ENCODE measurements around the gene ACAD9. TPM values are rescaled to one million over a fixed set of nuclear protein-coding genes. Genes with fewer than 3 reads are reported as not detected.
"Not testable (repeated sequence)": the region's sequence is repeated elsewhere in the genome, so short reads cannot be mapped to it uniquely, and the experiment has no call there.

Gene ACAD9
- total RNA-seq, 1 donor from 2014 or later, result 27.7 TPM

DNA sequence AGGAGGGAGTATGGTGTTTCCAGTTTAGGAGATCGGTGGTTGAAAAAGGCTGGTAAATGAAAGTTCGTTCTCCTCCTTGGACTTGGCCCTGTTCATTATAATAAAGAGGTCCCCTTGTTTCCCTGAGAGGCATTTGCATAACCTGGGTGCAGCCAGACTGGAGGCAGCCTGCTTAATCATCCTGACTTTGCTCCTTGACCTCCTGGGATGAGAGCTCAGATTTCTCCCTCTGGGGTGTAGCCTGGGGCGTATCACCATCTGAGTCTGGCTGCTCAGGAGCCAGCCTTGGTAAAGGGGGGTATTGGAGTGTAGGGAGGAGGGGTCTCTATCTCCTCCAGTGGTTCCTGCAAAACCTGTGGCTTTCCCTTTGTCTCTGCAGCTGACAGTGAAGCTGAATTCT is 21.3 kb upstream of the ACAD9 start:
- no peak for DNase-seq (ENCODE audit: low spot score in 2 of 2)
- no peak for FAIRE-seq

DNA sequence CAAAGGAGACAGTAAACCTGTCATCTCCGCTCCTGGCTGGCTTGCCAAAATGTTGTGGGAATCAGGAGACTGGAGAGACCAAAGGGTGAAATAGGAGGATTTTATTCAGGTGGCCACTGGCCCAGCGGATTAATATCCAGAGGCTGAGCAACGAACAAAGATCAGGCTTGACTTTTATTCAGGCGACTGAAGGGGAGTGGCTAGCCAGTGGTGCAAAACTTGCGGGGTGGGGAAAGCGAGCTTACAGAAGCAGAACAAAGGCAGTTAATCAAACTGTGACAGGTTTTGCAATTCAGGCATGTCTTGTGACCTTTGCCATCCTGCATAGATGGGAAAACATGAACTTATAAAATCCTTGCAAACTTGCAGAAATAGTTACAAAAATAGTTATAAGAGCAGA is 19.8 kb upstream of the ACAD9 start:
- no peak for FAIRE-seq
- no peak for DNase-seq (ENCODE audit: low spot score in 2 of 2)

DNA sequence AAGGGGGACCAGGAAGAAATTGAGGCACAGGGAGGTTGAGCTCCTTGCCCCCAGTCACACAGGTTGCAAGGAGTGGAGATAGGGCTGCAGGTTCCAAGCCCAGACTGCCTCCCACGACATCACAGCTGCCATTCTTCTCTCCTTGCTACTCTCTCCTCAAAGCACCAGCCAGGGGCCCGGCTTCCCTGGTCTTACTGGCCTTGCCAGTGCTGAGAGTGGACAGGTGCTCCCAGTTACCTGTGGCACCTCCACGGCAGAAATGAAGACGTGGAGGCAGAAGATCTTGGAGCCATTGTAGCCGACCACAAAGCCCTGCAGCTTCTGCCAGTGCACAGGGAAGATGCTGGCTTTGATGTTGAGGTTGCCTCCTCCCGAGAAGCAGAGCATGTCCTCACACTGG is 17.9 kb upstream of the ACAD9 start:
- FAIRE-seq, result no peak
- DNase-seq (ENCODE audit: low spot score in 2 of 2), result no peak

DNA sequence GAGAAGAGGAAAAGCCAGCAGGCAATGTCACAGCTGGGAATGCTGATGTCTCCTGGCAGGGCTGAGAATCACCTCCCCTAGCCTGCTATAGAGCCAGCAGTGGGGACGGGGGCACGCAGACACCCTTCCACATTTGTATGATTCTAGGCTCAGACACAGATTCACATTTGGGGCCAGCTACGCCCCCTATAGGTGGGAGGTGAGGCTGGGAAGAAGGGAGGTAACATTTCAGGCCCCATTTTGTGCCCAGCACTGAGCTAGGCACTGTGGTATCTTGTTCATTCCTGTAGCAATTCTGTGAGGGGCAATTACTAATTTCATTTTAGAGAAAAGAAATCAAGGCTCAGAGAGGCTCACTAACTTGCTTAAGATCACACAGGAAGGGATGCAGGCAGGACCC is 15.9 kb upstream of the ACAD9 start:
- DNase-seq (ENCODE audit: low spot score in 2 of 2) (no peak), FAIRE-seq (no peak)

DNA sequence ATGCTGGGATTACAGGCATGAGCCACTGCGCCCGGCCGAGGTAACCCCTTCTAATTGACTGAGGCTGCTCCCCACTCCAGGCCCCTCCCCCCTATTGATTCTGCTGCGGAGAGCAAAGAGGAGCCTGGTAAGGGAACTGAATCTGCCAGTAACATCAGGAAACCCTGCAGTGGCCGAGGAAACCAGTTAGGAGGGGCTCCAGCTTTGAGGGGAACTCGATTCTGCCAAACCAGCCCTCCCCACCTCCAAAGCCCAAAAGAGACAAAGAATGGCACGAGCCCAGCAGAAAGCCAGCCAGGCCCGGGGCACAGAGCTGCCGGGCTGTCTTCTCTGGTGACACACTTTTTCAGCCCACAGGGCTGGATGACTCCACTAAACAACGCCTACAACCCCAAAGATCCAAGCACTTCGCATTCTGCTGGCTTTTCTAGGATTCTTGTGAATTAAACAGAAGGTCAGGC is 15.0 kb upstream of the ACAD9 start:
- FAIRE-seq, result no peak
- no peak for DNase-seq (ENCODE audit: low spot score in 2 of 2)

DNA sequence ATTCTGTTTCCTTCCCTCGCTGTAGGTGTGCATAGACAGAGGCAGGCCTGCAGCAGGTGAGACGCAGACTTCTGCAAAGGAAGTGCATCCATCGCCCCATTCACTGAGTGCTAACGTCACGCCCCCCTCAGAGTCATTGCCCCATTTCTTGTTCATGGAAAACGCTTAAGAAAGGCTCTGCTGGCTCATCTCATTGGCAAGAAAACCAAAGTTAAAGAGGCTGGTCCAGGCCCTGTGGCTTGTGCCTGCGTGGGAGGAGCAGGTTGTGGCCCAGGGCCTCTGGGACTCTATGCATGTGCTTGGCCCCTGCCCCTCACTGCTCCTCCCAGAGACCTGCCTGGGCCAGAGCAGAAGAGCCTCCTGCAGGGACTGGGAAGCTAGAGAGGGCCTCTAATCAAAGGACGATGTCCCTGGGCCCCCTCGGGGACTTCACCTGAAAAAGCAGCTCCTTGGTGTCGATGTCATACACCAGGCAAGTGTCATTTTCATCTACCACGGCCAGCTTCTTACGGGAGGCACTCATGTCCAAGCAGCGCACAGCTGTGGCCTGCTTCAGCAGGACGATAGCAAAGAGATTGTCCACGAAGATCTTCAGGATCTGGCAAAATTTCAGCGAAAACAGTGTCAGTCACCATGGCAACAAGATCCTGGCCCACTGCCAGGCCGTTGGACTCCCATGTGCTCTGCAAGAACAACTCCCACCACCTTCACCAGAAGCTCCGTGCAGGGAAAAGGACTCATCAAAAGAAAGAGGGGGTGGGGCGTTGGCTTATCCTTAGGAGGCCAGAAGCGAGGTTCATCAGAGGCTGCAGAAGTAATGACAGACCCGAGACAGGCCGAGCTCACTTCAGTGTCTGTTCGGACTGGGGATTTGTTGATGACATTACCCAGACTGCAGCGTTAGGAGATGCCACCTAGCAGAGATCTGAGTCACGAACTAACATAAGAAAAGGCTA is 14.3 kb upstream of the ACAD9 start:
- not testable (repeated sequence) for DNase-seq (ENCODE audit: low spot score in 2 of 2); FAIRE-seq

DNA sequence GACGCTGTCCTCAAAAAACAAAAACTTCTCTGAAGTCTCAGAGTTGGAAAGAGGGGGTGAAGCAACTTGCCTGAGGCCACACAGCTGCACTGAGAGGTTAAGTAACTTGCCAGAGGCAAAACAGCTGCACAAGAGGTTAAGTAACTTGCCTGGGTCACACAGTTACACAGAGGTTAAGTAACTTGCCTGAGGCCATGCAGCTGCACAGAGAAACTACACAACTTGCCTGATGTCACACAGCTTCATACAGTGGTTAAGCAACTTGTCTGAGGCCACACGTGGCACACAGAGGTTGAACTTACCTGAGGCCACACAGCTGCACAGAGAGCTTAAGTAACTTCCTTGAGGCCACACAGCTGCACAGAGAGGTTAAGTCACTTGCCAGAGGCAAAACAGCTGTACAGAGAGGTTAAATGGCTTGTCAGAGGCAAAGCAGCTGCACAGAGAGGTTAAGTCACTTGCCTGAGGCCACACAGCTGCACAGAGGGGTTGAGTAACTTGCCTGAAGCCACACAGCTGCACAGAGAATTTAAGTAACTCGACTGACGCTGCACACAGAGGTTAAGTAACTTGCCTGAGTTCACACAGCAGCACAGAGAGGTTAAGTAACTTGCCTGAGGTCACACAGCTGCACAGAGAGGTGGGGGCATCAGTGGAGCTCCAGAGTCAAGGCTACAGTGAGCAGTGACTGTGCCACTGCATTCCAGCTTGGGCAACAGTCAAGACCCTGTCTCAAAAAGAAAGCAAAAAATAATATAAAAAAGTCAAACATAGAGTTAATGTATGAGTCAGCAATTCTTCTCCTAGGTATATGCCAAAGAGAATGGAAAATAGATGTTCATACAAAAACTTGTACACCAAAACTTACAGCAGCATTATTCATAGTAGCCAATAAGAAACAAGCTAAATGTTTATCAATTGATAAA is 12.0 kb upstream of the ACAD9 start:
- DNase-seq (ENCODE audit: low spot score in 2 of 2) (no peak), FAIRE-seq (no peak)

DNA sequence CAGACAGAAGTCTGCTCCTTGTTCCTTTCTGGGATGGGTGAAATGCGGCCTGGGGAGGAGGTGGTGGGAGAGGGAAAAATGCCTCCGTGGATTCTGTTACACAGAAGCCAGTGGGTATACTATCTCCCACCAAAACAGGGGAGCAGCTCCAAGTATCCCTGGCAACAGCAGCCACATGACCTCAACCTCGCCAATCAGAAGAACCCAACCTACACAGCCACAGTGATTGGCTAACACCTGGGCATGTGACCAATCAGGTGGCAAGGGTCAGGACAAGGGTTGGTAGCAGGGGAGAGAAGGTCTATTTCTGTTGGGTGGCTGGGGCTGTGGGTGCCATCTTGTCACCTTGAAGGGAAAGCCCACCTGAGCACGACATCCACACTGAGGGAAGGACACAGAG is 9.1 kb upstream of the ACAD9 start:
- DNase-seq (ENCODE audit: low spot score in 2 of 2) (no peak), FAIRE-seq (no peak)

DNA sequence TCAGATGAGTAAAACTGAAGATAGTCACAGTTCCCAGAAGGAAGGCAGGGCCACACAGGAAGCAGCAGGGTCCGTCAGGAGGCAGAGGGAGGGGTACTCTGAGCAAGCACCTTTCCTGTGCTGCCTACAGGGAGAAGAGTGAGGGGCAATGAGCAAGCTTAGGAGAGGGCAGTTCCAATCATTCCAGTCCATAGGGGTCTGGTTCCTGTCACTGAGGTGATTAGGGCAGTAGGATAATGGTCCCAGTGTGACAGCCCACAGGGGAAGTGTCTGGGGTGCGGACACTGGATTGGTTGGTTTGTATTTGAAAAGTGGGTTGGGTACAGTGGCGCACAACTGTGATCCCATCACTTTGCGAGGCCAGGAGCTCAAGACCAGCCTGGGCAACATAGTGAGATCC is 7.1 kb upstream of the ACAD9 start:
- DNase-seq (ENCODE audit: low spot score in 2 of 2) (no peak), FAIRE-seq (no peak)

DNA sequence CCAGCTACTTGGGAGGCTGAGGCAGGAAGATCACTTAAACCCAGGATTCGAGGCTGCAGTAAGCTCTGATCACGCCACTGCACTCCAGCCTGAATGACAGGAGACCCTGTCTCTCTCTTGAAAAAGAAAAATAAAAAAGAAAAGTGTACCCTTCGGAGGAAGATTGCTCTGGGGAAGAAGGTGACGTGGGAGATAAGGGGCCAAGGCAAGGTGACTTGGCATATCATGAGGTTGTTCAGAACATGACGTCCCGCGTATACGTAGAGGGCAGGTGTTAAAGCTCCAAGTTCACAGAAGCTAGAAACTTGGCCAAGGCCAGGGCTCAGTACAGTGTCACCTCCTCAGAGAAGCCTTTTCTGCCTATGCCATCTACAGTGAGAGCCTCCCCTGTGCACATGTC is 6.7 kb upstream of the ACAD9 start:
- DNase-seq (ENCODE audit: low spot score in 2 of 2) (no peak), FAIRE-seq (no peak)

DNA sequence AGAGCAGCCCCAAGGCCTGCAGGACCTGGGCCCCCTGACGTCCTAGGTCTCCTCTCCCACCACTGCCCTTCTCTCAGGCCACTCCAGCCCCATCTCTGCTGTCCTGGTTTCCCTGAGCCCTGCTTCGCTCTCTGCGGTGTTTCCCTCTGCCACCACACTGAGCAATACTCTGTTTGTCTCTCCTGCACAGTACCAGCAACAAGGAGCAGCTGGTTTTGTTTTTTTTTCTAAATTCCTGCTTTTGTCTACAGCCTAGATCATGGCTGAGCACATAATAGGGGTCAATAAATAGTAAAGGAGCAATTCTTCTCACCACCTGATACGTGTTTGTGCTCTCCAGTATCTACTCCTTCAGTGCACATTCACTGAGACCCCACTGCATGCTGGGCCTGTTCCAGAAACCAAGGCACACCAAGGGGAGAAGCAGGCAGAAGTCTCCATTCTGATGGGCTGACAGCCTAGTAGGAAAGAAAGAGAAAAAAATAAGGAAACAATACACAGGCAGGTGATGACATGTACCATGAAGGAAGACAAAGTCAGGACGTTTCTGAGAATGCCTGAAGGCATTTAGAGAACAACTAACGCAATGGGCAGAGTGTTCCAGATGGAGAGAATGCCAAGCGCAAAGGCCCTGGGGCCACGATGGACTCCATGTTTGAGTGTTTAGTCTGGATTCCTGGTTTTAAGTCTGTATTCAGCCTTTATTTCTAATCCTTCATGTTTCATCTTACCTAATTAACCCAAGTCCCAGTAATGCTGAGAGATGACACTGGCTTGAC is 6.0 kb upstream of the ACAD9 start:
- no peak for DNase-seq (ENCODE audit: low spot score in 2 of 2)
- FAIRE-seq, result no peak

DNA sequence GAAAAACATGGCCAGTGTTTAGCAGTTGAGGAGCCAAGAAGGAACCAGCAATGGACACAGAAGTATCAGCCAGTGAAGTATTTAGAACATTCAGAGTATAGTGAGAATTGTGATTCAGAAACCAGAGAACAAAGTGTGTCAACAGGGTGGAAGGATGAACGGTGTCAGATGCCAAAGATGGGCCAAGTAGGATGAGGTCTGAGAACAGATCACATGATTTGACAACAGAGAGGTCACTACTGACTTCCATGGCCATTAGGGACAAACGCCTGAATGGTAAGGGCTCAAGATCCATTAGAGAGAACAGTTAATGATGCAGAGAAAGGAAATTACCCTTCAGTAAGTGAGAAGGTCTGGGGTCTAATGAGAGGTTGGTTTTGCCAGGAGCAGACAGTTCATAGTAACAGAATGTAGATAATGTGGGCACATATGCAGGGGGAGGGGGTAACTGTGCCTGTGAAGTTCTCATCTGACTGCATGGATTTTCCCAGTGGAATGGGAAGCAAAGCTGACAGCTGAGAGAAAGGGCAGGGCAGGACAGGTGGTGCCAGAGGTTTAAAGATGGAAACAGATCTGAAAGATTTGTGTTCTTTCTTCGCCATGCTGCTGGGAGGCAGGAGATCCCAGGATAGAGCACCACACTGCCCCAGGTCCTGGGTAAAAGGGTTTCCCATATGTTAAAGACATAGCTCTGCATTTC is 4.8 kb upstream of the ACAD9 start:
- DNase-seq (ENCODE audit: low spot score in 2 of 2), result no peak
- no peak for FAIRE-seq

DNA sequence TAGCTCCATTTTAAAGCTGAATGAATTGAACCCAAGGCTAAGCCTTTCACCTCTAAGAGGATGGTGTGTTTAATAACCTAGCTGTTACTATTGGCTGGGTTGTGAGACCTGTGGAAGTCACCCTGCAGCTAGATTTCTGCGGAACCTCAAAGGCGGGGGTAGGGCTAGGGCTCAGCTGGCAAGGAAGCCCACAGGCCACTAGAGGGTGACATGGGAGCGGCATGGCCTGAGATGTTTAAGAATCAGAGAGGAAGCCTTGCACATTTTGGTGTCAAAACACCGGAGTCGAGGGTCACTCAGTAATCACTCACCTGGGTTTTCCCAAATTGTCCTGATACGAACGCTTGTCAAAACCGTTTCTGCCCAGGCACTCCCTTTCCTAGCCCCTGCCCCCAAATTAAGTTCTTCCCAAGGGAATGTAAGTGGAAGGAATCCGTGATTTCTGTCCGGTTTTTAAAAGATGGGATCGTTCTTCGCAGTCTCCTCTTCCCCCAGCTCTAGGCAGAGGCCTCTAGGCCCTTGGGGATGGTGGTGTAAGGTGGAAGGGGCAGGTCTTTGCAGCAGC is 3.8 kb upstream of the ACAD9 start:
- no peak for DNase-seq (ENCODE audit: low spot score in 2 of 2)
- no peak for FAIRE-seq

DNA sequence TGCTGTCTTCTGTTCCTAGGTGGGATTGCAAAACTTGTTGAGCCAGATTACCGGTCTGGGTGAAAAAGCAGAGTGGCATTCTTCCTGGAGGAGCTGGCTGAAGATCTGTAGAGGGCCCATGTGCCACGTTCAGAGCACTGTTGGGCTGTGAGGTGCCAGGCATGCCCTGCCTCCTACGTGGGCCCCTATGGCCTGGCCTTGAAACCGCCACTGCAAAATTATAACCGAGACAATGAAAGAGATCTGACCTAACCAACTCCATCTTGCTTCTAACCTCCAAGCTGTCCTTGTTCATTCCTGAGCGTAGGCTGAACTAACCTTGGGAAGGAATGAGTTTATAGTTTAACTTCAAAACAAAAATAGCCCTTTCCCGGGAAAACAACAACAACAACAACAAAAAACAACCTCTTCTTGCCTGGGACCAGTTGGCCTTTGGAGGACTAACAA is 1.4 kb upstream of the ACAD9 start:
- FAIRE-seq, result no peak
- DNase-seq (ENCODE audit: low spot score in 2 of 2), result no peak

DNA sequence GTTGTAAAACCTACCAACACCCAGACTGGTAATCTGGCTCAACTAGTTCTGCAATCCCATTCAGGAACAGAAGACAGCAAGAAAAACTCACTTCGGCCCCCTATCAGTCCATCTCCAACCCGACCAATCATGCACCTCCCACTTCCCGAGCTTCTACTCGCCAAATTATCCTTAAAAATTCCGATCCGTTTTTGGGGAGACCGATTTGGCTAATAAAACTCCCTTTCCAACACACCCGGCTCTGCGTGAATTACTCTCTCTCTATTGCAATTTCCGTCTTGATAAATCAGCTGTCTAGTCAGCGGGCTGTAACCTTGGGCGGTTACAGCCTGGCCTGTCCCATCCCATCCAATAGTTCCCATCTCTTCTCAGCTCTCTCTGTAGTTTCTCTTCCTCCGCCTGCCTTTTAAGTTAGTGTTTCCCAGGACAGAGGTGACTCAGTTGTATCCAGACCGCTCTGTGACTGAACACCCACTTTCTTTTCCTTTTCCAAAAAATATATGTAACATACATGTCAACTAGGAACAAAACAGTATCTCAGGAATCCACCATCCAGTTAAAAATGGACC is 780 bp upstream of the ACAD9 start:
- DNase-seq (ENCODE audit: low spot score in 2 of 2) (peak; percentile 17 to 54), FAIRE-seq (no peak)

DNA sequence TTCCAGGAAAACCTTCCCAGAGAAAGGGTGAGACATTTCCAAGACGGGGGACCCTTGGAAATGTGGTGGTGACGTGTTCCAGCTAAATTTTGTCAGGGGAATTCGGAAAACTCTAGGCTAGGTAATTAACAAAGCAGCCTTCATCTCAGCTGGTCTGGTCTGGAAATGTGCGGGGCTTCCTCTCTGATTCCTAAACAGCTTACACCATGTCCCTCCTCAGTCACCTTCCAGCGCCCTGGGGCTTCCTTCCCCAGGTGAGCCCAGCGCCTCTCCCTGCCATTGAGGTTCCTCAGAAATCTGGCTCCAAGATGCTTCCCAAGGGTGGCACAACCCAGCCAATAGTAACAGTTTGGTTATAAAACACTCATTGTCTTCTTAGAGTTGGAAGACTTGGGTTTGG is 571 bp downstream of the ACAD9 start:
- DNase-seq (ENCODE audit: low spot score in 2 of 2), result no peak
- FAIRE-seq, result no peak

DNA sequence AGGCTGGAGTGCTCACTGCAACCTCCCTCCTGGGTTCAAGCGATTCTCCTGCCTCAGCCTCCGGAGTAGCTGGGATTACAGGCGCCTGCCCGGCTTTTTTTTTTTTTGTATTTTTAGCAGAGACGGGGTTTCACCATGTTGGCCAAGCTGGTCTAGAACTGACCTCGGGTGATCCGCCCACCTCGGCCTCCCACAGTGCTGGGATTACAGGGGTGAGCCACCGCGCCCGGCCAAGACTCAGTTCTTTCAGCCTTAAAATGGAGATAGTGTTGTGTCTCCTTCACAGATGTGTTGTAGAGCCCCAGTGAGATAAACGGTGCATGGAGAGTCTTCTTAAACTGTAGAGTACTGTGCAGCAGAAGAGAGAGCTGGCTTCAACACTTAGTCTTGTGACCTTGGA is 1.0 kb downstream of the ACAD9 start:
- not testable (repeated sequence) for FAIRE-seq; DNase-seq (ENCODE audit: low spot score in 2 of 2)

DNA sequence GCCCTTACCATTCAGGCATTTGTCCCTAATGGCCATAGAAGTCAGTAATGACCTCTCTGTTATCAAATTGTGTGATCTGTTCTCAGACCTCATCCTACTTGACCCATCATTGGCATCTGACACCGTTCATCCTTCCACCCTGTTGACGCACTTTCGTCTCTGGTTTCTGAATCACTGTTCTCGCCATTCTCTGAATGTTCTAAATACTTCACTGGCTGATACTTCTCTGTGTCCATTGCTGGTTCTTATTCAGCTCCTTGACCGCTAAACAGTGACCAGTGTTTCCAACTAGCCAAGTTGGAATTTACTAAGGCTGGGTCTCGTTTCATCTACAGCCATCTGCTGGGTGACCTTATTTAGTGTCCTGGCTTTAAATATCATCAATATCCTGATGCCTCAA is 2.2 kb downstream of the ACAD9 start:
- FAIRE-seq (no peak), DNase-seq (ENCODE audit: low spot score in 2 of 2) (no peak)

DNA sequence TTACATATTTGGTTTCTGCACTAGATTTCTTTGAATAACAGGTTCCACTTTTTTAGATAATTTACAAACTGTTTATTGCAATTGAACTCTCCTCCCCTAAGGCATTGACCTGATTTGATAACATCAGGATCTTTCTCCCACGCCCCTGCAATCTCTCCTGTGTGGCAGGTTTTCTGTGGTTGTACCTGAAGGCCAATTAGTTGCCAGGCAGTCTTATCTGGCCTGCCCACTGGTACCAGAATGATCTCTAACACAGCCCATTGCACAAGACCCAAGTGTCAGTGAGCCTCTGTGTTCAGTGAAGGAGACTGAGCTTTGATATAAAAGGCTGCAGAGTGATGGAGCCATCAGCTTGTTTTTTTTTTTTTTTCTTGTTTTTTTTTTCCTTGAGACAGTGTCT is 3.3 kb downstream of the ACAD9 start:
- FAIRE-seq (no peak), DNase-seq (ENCODE audit: low spot score in 2 of 2) (no peak)
